CD14-positive monocyte (primary cell): Measurements from ENCODE around the gene YKT6. TPM values are rescaled to one million over a fixed set of nuclear protein-coding genes. Genes with fewer than 3 reads are reported as not detected.

Experiments used
- DNase-seq, 3 donors: peaks; one replicate each; pipeline ENCODE4 v3.0.0-alpha.2; 2011 to 2022
- H2AFZ ChIP-seq: 2 replicates; pipeline ENCODE4 v1.6.0; 2012; ENCODE audit warnings: mild to moderate bottlenecking, low read depth, low read length, inconsistent platforms; ENCODE audit not compliant: insufficient read depth, poor library complexity, severe bottlenecking
- H3K27ac ChIP-seq, 2 donors: 1 replicate in 1 of 2; 2 replicates in 1 of 2; pipeline ENCODE4 v1.5.1; 2012 to 2013; ENCODE audit warnings: low read length in 2 of 2, control low read depth in 1 of 2, inconsistent platforms in 1 of 2, low read depth in 1 of 2, mild to moderate bottlenecking in 1 of 2
- H3K27me3 ChIP-seq, 2 donors: one replicate each; pipeline versions ENCODE4 v1.6.0 to v1.6.1; 2011 to 2013; ENCODE audit warnings: low read length in 2 of 2; ENCODE audit not compliant: control insufficient read depth in 2 of 2, insufficient read depth in 2 of 2
- H3K36me3 ChIP-seq, 2 donors: replicated peaks in 1 of 2; 1 replicate in 1 of 2; 2 replicates in 1 of 2; pipeline versions ENCODE4 v1.5.1 to v1.6.1; 2012 to 2013; ENCODE audit warnings: low read length in 2 of 2, control low read depth in 1 of 2, inconsistent platforms in 1 of 2, mild to moderate bottlenecking in 1 of 2; ENCODE audit not compliant: insufficient read depth in 2 of 2, control insufficient read depth in 1 of 2
- H3K4me1 ChIP-seq, 2 donors: 1 replicate in 1 of 2; 2 replicates in 1 of 2; pipeline versions ENCODE4 v1.5.1 to v1.6.1; 2012 to 2013; ENCODE audit warnings: low read length in 2 of 2, control low read depth in 1 of 2, inconsistent platforms in 1 of 2, mild to moderate bottlenecking in 1 of 2, moderate library complexity in 1 of 2; ENCODE audit not compliant: insufficient read depth in 2 of 2, control insufficient read depth in 1 of 2
- H3K4me2 ChIP-seq: replicated peaks from 2 replicates; pipeline ENCODE3; 2012; ENCODE audit warnings: low read length, moderate library complexity, mild to moderate bottlenecking; ENCODE audit not compliant: poor library complexity, severe bottlenecking; ENCODE audit errors: extremely low read depth
- H3K4me3 ChIP-seq, 3 experiments: fragments of 200-600 bp in 1 of 3; sonication (generic) in 1 of 3; replicated peaks in 1 of 3; 1 replicate in 2 of 3; 2 replicates in 1 of 3; pipeline ENCODE4 v1.5.1; 2011 to 2013; ENCODE audit warnings: low read length in 3 of 3, mild to moderate bottlenecking in 3 of 3, control low read depth in 2 of 3, low read depth in 2 of 3, inconsistent platforms in 1 of 3, moderate library complexity in 1 of 3
- H3K79me2 ChIP-seq: 2 replicates; pipeline ENCODE4 v1.6.0; 2012; ENCODE audit warnings: mild to moderate bottlenecking, control low read depth, inconsistent platforms, low read length, moderate library complexity; ENCODE audit not compliant: insufficient read depth
- H3K9ac ChIP-seq: 2 replicates; pipeline ENCODE4 v1.6.0; 2017; ENCODE audit warnings: low read length, mild to moderate bottlenecking; ENCODE audit not compliant: insufficient read depth, poor library complexity, severe bottlenecking
- H3K9me3 ChIP-seq, 2 donors: replicated peaks in 1 of 2; 1 replicate in 1 of 2; 2 replicates in 1 of 2; pipeline versions ENCODE4 v1.5.1 to v1.6.1; 2012 to 2013; ENCODE audit warnings: low read length in 2 of 2, control low read depth in 1 of 2; ENCODE audit not compliant: control insufficient read depth in 1 of 2, insufficient read depth in 1 of 2
- H4K20me1 ChIP-seq: 2 replicates; pipeline ENCODE4 v1.6.0; 2012; ENCODE audit warnings: mild to moderate bottlenecking, low read length, control low read depth, moderate library complexity; ENCODE audit not compliant: insufficient read depth
- H3K27ac Mint-ChIP-seq, 7 donors: one replicate each; pipeline ENCODE4 v1.8.0; 2020; ENCODE audit warnings: mild to moderate bottlenecking in 7 of 7, mixed read lengths in 7 of 7, moderate library complexity in 6 of 7, inconsistent platforms in 2 of 7
- H3K27me3 Mint-ChIP-seq, 3 donors: one replicate each; pipeline ENCODE4 v1.8.0; 2021 to 2022; ENCODE audit warnings: low read depth in 3 of 3, mild to moderate bottlenecking in 3 of 3, mixed read lengths in 3 of 3, moderate library complexity in 3 of 3, inconsistent platforms in 1 of 3
- H3K36me3 Mint-ChIP-seq, 2 donors: one replicate each; pipeline ENCODE4 v1.8.0; 2020; ENCODE audit warnings: mixed read lengths in 2 of 2, inconsistent platforms in 1 of 2, mild to moderate bottlenecking in 1 of 2
- H3K4me1 Mint-ChIP-seq: one replicate; pipeline ENCODE4 v1.8.0; 2020; ENCODE audit warnings: mild to moderate bottlenecking, mixed read lengths
- H3K4me3 Mint-ChIP-seq, 2 donors: one replicate each; pipeline ENCODE4 v1.8.0; 2020; ENCODE audit warnings: mild to moderate bottlenecking in 2 of 2, mixed read lengths in 2 of 2, moderate library complexity in 1 of 2
- H3K9me3 Mint-ChIP-seq, 7 donors: one replicate each; pipeline ENCODE4 v1.8.0; 2020 to 2022; ENCODE audit warnings: mixed read lengths in 7 of 7, mild to moderate bottlenecking in 6 of 7, moderate library complexity in 6 of 7, inconsistent platforms in 2 of 7
- WGBS: methylation state at CpG from one replicate; pipeline ENCODE4 v1.1.5; 2013; ENCODE audit warnings: missing lambda C conversion rate; ENCODE audit not compliant: insufficient coverage; 5-methylcytosine and 5-hydroxymethylcytosine counted together
- intact Hi-C, 2 donors: fragments of 100-400 bp; cut with micrococcal nuclease; formaldehyde crosslinking; loops; one replicate each; pipeline versions ENCODE4 v1.15.0 to v1.15.1; 2023
- polyA plus RNA-seq, 3 donors: library from polyadenylated mRNA; depleted of rRNA in 1 of 3; unstranded in 2 of 3; stranded (reverse) in 1 of 3; fragments of 300-500 nt in 2 of 3; fragments of >200 nt in 1 of 3; fragmentation: Illumina TruSeq in 2 of 3; gene quantifications; 1 replicate in 2 of 3; 2 replicates in 1 of 3; pipeline ENCODE4 v1.2.3, GENCODE V29; 2012 to 2021
- TF ChIP-seq, protein P1 (sequence below): fragments of 200-600 bp; IDR thresholded peaks from one replicate; pipeline ENCODE4 v1.8.0; 2022; ENCODE audit warnings: antibody characterized with exemption, mild to moderate bottlenecking

YKT6 gene
- polyA plus RNA-seq, 3 donors = 26.4 to 45.7 (median 35.2) TPM

DNA sequence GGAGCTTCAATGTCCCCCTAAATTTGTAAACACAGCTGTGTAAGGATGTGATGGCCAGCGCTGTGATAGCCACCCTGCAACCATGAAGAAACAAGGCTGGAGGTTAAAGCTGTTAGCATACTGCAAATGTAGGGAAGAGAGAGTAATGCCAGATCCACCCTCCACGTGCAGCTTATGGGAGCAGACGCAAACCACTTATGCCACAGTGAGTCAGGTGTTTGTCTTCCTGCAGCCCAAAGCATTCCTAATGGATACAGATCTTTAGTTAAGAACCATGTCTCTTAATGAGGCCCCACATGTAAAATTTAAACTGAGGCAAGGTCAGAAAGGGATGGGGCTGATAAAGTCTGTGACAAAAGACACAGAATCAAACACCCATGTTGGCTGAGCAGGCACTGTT is 46.1 kb upstream of the YKT6 start:
- Histone ChIP-seq H3K9me3 (no peaks in the 10 kb centered on the region), H3K4me3 (no peak overlapping the region), H3K4me2 (no peak overlapping the region), H3K27me3 (no peaks in the 10 kb centered on the region), H2AFZ (no peak overlapping the region), H3K4me1 (no peaks in the 10 kb centered on the region), H4K20me1 (no peaks in the 10 kb centered on the region), H3K36me3 (no peaks in the 10 kb centered on the region), H3K79me2 (no peaks in the 10 kb centered on the region), H3K9ac (no peak overlapping the region), H3K27ac (no peak overlapping the region)
- TF ChIP-seq, protein P1, sequence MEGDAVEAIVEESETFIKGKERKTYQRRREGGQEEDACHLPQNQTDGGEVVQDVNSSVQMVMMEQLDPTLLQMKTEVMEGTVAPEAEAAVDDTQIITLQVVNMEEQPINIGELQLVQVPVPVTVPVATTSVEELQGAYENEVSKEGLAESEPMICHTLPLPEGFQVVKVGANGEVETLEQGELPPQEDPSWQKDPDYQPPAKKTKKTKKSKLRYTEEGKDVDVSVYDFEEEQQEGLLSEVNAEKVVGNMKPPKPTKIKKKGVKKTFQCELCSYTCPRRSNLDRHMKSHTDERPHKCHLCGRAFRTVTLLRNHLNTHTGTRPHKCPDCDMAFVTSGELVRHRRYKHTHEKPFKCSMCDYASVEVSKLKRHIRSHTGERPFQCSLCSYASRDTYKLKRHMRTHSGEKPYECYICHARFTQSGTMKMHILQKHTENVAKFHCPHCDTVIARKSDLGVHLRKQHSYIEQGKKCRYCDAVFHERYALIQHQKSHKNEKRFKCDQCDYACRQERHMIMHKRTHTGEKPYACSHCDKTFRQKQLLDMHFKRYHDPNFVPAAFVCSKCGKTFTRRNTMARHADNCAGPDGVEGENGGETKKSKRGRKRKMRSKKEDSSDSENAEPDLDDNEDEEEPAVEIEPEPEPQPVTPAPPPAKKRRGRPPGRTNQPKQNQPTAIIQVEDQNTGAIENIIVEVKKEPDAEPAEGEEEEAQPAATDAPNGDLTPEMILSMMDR = no peak
- peaks cover 1 to 2% (median 2%) of the 10 kb centered on the region in 3 donors for H3K27me3 Mint-ChIP-seq
- no peaks in the 10 kb centered on the region for H3K36me3 Mint-ChIP-seq
- H3K4me3 Mint-ChIP-seq = no peak overlapping the region
- no peak for DNase-seq
- WGBS = no CpG with 5 or more reads among the region's 3 CpGs
- no peaks in the 10 kb centered on the region for H3K4me1 Mint-ChIP-seq
- no peak overlapping the region for H3K27ac Mint-ChIP-seq
- no peaks in the 10 kb centered on the region for H3K9me3 Mint-ChIP-seq
- intact Hi-C loops = no loop called here

DNA sequence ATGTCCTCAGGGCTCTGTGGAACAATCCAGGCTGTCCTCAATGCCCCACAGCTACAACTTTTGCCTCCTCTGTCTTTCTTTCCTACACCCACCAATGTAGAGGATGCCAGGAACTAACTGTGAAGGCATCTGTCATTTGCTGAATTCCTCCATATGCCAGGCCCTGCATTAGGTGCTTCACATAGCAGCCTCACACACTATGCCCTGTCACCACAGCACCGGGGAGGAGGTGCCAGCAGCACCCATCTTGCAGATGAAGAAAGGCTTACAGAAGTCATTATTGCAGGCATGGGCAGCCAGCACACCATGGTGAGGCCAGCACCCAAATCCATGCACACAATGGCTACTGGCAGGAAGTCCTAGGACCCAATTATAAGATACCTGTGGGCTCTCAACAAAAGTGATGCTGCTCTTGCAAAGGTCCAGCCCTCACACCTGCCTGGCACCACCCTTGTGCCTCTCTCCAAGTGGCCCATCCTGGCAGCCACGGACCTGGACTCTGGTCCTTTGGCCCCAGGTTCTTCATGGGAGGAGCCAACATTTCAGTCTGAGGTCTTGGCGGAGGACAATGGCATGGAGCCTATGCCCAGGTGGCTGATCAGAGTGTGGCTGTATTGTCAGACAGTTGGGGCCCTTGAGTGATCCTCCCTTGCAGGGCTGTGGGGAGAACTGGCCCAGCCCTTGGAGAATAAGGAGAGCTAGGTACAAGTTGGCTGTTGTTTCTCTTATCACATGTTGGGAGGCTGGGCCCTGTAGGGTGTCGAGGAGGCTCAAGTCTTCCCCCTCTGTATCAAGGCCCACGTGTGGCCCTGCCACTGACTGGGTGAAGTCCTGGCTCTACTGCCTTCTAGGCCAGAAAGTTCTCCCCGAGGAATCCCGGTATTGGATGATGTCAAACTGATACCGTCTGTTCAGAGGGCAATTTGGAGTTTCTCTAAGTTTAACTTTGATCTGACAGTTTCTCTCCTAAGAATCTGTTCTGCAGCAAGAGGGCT is 45.3 kb upstream of the YKT6 start:
- Mint-ChIP-seq H3K4me3 (no peak overlapping the region), H3K27me3 (peaks cover 2 to 3% (median 2%) of the 10 kb centered on the region in 3 donors), H3K9me3 (no peaks in the 10 kb centered on the region), H3K36me3 (no peaks in the 10 kb centered on the region), H3K4me1 (no peaks in the 10 kb centered on the region), H3K27ac (no peak overlapping the region)
- TF ChIP-seq, protein P1 = no peak
- no peak overlapping the region for H3K9ac ChIP-seq
- WGBS = 93% methylated on average over 8 of the region's 8 CpGs
- no peaks in the 10 kb centered on the region for H4K20me1 ChIP-seq
- no peak overlapping the region for H3K4me2 ChIP-seq
- H3K4me3 ChIP-seq = no peak overlapping the region
- no peaks in the 10 kb centered on the region for H3K27me3 ChIP-seq
- no peaks in the 10 kb centered on the region for H3K36me3 ChIP-seq
- no peak overlapping the region for H2AFZ ChIP-seq
- intact Hi-C loops = no loop called here
- H3K4me1 ChIP-seq = no peaks in the 10 kb centered on the region
- no peak for DNase-seq
- no peak overlapping the region for H3K27ac ChIP-seq
- no peaks in the 10 kb centered on the region for H3K79me2 ChIP-seq
- no peaks in the 10 kb centered on the region for H3K9me3 ChIP-seq
